ENCODE results near the gene SLC25A3.

The SLC25A3 gene

DNA sequence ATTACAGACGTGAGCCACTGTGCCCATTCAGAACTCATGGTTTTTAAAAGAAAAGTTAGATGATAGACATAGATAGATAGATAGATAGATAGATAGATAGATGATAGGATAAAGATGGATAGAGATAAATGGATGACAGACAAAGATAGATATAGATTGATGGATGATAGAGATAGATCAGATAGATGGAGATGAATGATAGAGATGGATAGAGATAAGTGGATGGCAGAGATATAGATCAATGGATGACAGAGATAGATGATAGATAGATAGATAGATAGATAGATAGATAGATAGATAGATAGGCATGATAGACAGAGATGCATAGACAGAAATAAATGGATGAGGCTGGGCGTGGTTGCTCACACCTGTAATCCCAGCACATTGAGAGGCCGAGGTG lies 13.7 kb upstream of the SLC25A3 start:
- H3K27ac ChIP-seq: no peak overlapping the region
- no peak for TF ChIP-seq ZFX (IDR thresholded peaks at IDR 0.05; ENCODE audit: borderline replicate concordance)

DNA sequence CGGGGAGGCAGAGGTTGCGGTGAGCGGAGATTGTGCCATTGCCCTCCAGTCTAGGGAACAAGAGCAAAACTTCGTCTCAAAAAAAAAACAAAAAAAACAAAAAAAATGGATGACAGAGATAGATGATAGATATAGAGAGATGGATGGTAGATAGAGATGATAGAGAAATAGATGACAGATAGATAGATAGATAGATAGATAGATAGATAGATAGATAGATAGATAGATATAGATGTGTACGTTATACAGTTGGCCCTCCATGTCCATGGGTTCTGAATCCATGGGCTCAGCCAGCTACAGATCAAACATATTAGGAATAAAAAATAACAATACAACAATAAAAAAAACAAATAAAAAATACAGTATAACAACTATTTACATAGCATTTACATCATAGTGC lies 12.8 kb upstream of the SLC25A3 start:
- no peak for TF ChIP-seq ZFX (IDR thresholded peaks at IDR 0.05; ENCODE audit: borderline replicate concordance)
- TF ChIP-seq, protein P1, sequence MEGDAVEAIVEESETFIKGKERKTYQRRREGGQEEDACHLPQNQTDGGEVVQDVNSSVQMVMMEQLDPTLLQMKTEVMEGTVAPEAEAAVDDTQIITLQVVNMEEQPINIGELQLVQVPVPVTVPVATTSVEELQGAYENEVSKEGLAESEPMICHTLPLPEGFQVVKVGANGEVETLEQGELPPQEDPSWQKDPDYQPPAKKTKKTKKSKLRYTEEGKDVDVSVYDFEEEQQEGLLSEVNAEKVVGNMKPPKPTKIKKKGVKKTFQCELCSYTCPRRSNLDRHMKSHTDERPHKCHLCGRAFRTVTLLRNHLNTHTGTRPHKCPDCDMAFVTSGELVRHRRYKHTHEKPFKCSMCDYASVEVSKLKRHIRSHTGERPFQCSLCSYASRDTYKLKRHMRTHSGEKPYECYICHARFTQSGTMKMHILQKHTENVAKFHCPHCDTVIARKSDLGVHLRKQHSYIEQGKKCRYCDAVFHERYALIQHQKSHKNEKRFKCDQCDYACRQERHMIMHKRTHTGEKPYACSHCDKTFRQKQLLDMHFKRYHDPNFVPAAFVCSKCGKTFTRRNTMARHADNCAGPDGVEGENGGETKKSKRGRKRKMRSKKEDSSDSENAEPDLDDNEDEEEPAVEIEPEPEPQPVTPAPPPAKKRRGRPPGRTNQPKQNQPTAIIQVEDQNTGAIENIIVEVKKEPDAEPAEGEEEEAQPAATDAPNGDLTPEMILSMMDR (IDR thresholded peaks at IDR 0.05): no peak
- H3K27ac ChIP-seq: no peak overlapping the region

DNA sequence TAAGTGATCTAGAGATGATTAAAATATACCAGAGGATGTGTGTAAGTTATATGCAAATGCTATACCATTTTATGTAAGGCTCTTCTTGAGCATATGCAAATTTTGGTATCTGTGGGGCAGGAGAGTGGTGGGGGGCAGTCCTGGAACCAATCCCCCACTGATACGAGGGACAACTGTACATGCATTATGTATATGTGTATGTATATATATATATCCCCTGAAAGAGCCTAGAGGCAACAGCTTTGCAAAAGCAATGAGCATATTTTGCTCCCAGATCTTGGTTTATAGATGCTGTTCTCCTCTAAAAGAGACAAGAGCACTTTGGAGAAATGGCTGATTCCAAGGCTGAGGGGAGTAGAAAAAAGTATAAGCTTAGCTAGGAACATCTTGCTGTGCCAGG lies 12.4 kb upstream of the SLC25A3 start:
- H3K27ac ChIP-seq: no peak overlapping the region
- TF ChIP-seq, protein P1 (IDR thresholded peaks at IDR 0.05): no peak
- no peak for TF ChIP-seq ZFX (IDR thresholded peaks at IDR 0.05; ENCODE audit: borderline replicate concordance)

DNA sequence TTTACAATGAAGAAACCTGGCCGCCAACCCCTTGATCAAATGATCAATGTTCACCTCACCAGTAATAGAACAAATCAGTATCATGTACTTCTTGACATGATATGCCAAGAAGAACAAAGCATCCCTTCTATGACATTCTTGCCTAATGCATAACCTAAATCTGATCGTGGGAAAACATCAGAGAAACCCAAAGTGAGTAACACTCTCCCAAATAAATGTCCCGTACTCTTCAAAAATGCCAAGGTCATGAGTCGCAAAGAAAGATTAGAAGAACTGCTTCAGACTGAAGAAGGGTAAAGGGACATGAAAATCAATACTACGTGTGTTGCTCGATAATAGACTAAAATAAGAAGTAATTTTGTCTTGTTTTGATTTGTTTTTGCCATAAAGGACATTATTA lies 11.4 kb upstream of the SLC25A3 start:
- no peak overlapping the region for H3K27ac ChIP-seq
- TF ChIP-seq ZFX (IDR thresholded peaks at IDR 0.05; ENCODE audit: borderline replicate concordance): no peak
- TF ChIP-seq, protein P1 (IDR thresholded peaks at IDR 0.05): no peak

DNA sequence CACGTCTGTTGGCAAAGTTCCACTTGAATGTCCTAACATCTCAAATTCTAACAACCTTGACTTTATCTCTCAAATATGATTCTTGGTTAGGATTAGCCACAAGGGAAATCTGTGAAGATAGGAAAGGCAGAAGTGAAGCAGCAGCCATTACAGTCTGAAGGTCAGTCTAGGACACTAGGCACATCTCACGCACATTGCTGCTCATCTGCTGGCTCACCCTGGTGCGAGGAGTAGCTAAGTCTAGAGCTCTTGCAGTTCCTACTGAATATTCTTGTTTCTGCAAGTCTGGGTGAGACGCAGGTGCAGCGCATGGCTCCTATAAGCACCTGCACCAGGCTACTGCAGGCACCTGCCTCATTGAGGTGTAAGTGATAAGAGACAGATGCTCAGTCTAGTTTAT lies 6.4 kb upstream of the SLC25A3 start:
- H3K27ac ChIP-seq: no peak overlapping the region
- no peak for TF ChIP-seq ZFX (IDR thresholded peaks at IDR 0.05; ENCODE audit: borderline replicate concordance)
- TF ChIP-seq, protein P1 (IDR thresholded peaks at IDR 0.05): no peak

DNA sequence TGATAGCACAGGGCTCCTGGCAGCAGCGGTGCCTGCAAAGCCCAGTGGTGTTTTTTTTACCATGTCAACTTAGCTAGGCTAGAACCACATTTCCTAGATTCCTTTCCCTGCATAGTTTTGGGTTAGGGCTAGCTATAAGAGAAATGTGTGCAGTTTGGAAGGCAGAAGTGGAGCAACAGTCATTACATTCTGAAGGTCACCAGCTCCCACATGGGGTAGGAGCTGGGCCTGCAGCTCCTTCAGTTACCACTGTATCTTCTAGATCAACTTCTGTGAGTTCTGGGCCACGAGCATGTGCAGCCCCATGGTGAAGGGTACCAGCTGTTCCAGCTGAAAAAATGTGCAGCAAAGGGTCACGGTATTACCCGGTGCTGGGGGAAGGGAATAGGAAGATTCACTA lies 2.3 kb upstream of the SLC25A3 start:
- TF ChIP-seq, protein P1 (IDR thresholded peaks at IDR 0.05): no peak
- TF ChIP-seq ZFX (IDR thresholded peaks at IDR 0.05; ENCODE audit: borderline replicate concordance): no peak
- no peak overlapping the region for H3K27ac ChIP-seq

DNA sequence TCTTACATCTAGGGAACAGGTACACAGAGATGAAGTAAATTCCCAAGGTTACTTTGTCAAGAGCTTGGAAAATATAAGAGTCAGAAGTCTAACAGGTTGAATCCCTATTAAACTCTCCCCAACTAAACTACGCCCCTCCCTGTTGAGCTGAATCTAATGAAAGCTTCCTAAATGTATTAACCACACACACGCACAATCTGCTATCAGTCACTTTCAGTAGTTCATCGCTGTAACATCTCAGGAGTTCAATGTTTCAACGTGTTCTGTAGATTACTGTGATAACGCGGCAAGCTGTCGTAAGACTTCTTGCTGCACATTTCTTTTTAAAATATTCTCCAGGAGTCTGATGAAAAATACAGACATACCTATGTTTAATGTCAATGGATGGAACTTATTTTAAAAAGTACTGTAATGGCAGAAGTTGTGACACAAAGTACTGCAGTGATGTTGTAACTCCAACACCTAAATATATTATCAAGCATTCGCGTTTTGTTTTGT lies 612 bp upstream of the SLC25A3 start:
- peak overlapping the region; percentile 88 for H3K27ac ChIP-seq

More for the DNA sequence above, 612 bp upstream of the SLC25A3 start:
- TF ChIP-seq ZFX (IDR thresholded peaks at IDR 0.05; ENCODE audit: borderline replicate concordance): no peak
- TF ChIP-seq, protein P1 (IDR thresholded peaks at IDR 0.05): no peak

Measured in 22Rv1 (cell line).